ENCODE data around the gene CDH4.

Gene CDH4

GRCh38 chr20:61766921-61767610 lies 515.0 kb downstream of the CDH4 start:
- TF ChIP-seq CTCF (conservative IDR thresholded peaks at IDR 0.05): no peak
- no peak for TF ChIP-seq ZFX (IDR thresholded peaks at IDR 0.05)
- H3K27ac ChIP-seq: no peak overlapping the region

- H3K27ac ChIP-seq: no peak overlapping the region
- TF ChIP-seq CTCF (conservative IDR thresholded peaks at IDR 0.05): no peak
- no peak for TF ChIP-seq ZFX (IDR thresholded peaks at IDR 0.05)
Observed at GRCh38 chr20:61767761-61768494, 515.9 kb downstream of the CDH4 start.

- TF ChIP-seq CTCF (conservative IDR thresholded peaks at IDR 0.05): no peak
- no peak for TF ChIP-seq ZFX (IDR thresholded peaks at IDR 0.05)
- H3K27ac ChIP-seq: no peak overlapping the region
Observed at GRCh38 chr20:61768571-61769285, 516.7 kb downstream of the CDH4 start.

- TF ChIP-seq ZFX (IDR thresholded peaks at IDR 0.05): no peak
- no peak for TF ChIP-seq CTCF (conservative IDR thresholded peaks at IDR 0.05)
Observed at GRCh38 chr20:61769286-61769832, 517.3 kb downstream of the CDH4 start.

GRCh38 chr20:61770113-61770585 lies 518.1 kb downstream of the CDH4 start:
- H3K27ac ChIP-seq: no peak overlapping the region
- TF ChIP-seq CTCF (conservative IDR thresholded peaks at IDR 0.05) (no peak), ZFX (IDR thresholded peaks at IDR 0.05) (no peak)

More at GRCh38 chr20:61769286-61769832, 517.3 kb downstream of the CDH4 start:
- H3K27ac ChIP-seq: no peak overlapping the region

- no peak overlapping the region for H3K27ac ChIP-seq
- TF ChIP-seq CTCF (conservative IDR thresholded peaks at IDR 0.05) (no peak), ZFX (IDR thresholded peaks at IDR 0.05) (no peak)
Observed at GRCh38 chr20:61771805-61772350, 519.8 kb downstream of the CDH4 start.

Measured in C4-2B (cell line).